Prostate gland (tissue), 2 donors: ENCODE data around the gene KIF21A.

Experiments
- POLR2A ChIP-seq: fragments of 450-650 bp; IDR thresholded peaks from one replicate; pipeline ENCODE4 v1.6.1; 2016; ENCODE audit warnings: antibody characterized with exemption, mild to moderate bottlenecking
- POLR2AphosphoS5 ChIP-seq: sonication (generic); formaldehyde crosslinking; IDR thresholded peaks from one replicate; pipeline ENCODE4 v1.6.1; 2017; ENCODE audit warnings: antibody characterized with exemption
- TF ChIP-seq, protein P1 (sequence below), 4 experiments: fragments of 200-600 bp in 2 of 4; fragments of 450-650 bp in 2 of 4; sonication (generic) in 2 of 4; IDR thresholded peaks; 1 replicate in 3 of 4; 2 replicates in 1 of 4; pipeline ENCODE4 v1.5.1; 2016 to 2019; ENCODE audit warnings: antibody characterized with exemption in 4 of 4, mild to moderate bottlenecking in 2 of 4, moderate library complexity in 2 of 4

DNA sequence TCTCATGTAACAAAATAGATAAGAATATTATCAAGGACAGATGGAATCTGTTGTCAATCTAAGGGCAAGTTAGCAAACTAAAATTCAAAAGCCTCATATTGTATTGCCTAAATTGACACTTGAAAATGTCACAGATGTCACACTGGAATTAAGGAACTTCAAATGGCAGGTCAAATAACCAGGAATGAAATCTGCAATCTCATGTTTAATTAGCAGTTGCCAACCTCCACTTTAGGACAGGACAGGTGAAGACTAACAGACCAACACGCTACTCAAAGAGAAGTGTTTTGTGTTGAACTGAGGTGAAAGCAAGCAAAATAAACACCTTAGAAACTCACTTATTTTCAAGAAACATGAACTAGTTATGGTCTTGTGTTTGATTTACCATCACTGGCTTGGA lies 11.1 kb downstream of the KIF21A start:
- TF ChIP-seq POLR2A (no peak), POLR2AphosphoS5 (no peak)
- TF ChIP-seq, protein P1, sequence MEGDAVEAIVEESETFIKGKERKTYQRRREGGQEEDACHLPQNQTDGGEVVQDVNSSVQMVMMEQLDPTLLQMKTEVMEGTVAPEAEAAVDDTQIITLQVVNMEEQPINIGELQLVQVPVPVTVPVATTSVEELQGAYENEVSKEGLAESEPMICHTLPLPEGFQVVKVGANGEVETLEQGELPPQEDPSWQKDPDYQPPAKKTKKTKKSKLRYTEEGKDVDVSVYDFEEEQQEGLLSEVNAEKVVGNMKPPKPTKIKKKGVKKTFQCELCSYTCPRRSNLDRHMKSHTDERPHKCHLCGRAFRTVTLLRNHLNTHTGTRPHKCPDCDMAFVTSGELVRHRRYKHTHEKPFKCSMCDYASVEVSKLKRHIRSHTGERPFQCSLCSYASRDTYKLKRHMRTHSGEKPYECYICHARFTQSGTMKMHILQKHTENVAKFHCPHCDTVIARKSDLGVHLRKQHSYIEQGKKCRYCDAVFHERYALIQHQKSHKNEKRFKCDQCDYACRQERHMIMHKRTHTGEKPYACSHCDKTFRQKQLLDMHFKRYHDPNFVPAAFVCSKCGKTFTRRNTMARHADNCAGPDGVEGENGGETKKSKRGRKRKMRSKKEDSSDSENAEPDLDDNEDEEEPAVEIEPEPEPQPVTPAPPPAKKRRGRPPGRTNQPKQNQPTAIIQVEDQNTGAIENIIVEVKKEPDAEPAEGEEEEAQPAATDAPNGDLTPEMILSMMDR (IDR thresholded peaks at IDR 0.05), result no peak
